Hepatocyte (in vitro differentiated cells): Measurements from ENCODE around the gene NCOR1.

Source experiments
- CTCF ChIP-seq: fragments of 200-600 bp; sonication (generic); IDR thresholded peaks from 2 replicates; pipeline ENCODE4 v1.5.1; 2016; ENCODE audit warnings: antibody characterized with exemption, mild to moderate bottlenecking; ENCODE audit not compliant: poor library complexity
- EZH2phosphoT487 ChIP-seq: fragments of 200-600 bp; sonication (generic); IDR thresholded peaks from one replicate; pipeline ENCODE4 v1.6.1; 2018; ENCODE audit warnings: antibody characterized with exemption, mild to moderate bottlenecking, low read depth, moderate library complexity; ENCODE audit not compliant: unreplicated experiment, severe bottlenecking

GRCh38 chr17:16068323-16068722 is 147.0 kb downstream of the NCOR1 start:
- TF ChIP-seq CTCF = no peak
- TF ChIP-seq EZH2phosphoT487 = no peak
